NB4 (cell line): ENCODE measurements around the gene SH3GL1.

ENCODE experiments used
- DNase-seq: peaks from one replicate; pipeline ENCODE4 v3.0.0; 2010; ENCODE audit warnings: low read depth
- H3K4me3 ChIP-seq: one replicate; pipeline ENCODE4 v1.5.1; 2011; ENCODE audit warnings: mild to moderate bottlenecking, low read depth, low read length, moderate library complexity
- MYC ChIP-seq: IDR thresholded peaks from 2 replicates; pipeline ENCODE4 v1.6.1; 2011; ENCODE audit warnings: low read depth, low read length
- POLR2A ChIP-seq: IDR thresholded peaks from 2 replicates; pipeline ENCODE4 v1.6.1; 2011; ENCODE audit warnings: mild to moderate bottlenecking; ENCODE audit not compliant: insufficient read length; ENCODE audit errors: extremely low read depth
- TF ChIP-seq, protein P1 (sequence below): IDR thresholded peaks from 2 replicates; pipeline ENCODE4 v1.6.1; 2011; ENCODE audit warnings: low read depth, low read length
- TF ChIP-seq, protein P2 (sequence below): IDR thresholded peaks from one replicate; pipeline ENCODE4 v1.5.1; 2012; ENCODE audit warnings: low read depth, low read length

The SH3GL1 gene

DNA sequence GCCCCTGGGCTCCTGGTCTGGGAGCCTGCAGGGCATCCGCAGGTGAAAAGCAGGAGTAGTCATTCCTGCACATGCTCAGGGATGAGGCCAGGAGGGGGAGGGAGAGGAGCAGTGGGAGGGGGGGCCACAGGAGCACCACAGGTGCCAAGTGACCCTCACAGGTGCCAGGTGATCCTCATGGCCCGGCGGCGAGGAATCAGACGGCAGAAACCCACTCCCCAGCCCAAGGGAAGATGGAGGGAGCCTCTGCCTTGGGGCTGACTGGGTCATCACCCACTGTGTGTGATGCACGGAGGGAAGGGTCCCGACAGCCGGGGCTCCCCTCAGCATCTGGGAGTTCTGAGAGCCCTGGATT, 27.4 kb downstream of the SH3GL1 start:
- no peak for DNase-seq
- TF ChIP-seq POLR2A = no peak
- TF ChIP-seq, protein P1, sequence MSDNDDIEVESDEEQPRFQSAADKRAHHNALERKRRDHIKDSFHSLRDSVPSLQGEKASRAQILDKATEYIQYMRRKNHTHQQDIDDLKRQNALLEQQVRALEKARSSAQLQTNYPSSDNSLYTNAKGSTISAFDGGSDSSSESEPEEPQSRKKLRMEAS = no peak
- TF ChIP-seq, protein P2, sequence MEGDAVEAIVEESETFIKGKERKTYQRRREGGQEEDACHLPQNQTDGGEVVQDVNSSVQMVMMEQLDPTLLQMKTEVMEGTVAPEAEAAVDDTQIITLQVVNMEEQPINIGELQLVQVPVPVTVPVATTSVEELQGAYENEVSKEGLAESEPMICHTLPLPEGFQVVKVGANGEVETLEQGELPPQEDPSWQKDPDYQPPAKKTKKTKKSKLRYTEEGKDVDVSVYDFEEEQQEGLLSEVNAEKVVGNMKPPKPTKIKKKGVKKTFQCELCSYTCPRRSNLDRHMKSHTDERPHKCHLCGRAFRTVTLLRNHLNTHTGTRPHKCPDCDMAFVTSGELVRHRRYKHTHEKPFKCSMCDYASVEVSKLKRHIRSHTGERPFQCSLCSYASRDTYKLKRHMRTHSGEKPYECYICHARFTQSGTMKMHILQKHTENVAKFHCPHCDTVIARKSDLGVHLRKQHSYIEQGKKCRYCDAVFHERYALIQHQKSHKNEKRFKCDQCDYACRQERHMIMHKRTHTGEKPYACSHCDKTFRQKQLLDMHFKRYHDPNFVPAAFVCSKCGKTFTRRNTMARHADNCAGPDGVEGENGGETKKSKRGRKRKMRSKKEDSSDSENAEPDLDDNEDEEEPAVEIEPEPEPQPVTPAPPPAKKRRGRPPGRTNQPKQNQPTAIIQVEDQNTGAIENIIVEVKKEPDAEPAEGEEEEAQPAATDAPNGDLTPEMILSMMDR = no peak
- TF ChIP-seq MYC = no peak
- no peak overlapping the region for H3K4me3 ChIP-seq

DNA sequence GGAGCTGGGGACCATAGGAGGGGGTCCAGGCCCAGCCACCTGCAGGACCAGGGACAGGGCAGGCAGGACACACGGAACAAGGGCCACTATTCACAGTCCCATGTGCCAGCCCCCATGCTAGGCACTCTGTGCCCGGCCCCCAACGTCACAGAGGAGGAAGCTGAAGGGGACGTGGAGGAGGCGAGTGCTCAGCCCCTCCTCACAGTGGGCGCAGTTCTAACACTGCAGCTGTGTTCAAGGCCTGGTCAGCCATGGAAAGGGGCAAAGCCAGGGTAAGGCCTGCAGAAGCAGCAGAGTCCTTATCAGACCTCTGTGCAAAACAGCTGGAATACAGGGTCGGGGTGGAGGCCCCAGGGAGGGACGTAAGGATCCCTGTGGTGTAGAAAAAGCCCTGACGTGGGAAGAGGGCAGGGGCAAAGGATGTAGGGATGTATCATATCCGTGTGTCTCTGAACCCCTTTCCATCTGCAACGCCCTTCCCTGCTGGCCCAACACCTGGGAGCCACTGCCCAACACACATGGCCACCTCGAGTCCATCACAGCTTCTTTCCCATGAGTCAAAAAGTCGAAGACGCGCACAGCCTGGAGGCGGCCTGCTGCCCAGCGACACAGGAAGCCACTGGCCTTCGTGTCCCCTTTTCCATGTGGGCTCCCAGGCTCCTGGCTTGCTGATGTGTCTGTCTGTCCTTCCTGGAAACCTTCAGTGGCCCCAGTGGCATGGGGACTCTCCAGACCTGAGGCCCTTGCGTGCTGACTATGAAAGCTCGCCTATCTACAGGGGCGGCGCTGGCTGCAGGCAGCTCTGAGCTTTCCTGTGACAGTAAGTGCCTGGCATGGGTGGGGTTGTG, 28.0 kb downstream of the SH3GL1 start:
- H3K4me3 ChIP-seq = no peak overlapping the region
- TF ChIP-seq MYC (no peak), POLR2A (no peak)
- TF ChIP-seq, protein P2 = no peak
- TF ChIP-seq, protein P1 = no peak
- no peak for DNase-seq

DNA sequence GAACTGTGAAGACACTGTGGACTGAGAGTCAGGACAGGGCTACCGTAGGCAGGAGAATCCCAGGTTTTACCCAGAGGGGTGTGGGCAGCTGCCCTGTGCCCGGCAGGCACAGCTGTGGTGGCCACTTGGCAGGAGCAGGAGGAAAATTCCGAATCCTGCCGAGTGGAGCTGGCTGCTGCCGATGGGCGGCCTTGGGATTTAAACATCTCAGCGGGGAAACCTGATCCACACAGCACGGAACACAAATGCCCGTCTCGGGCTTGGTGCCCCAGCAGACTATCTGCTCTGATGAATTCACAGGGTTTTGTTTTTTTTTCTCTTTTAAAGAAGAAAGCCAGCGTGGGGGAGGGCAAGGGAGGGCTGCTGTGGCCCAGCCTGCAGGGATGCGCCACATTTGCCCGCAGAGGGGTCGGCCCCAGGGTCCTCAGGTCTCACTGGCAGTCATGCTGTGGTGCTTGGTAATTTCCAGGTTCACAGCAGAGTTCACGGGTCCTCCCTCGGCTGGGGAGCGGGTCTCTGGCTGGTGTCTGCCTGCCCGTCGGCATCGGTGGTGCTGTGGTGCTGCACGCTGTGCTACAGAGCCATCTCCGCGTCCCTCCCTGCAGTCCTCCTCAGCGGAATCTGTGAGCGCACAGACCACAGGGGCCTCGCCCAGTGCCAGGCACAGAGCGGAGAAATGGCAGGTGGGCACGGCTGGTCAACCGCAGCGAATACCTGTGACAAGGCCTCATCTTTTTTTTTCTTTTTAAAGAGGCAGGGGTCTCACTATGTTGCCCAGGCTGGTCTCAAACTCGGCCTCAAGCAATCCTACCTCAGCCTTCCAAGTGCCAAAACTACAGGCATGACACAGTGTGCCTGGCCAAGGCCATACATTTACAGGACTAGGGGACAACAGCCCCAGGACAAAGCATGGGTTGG, 28.8 kb downstream of the SH3GL1 start:
- no peak for DNase-seq
- TF ChIP-seq POLR2A (no peak), MYC (no peak)
- TF ChIP-seq, protein P2 = no peak
- TF ChIP-seq, protein P1 = no peak
- H3K4me3 ChIP-seq = no peak overlapping the region

DNA sequence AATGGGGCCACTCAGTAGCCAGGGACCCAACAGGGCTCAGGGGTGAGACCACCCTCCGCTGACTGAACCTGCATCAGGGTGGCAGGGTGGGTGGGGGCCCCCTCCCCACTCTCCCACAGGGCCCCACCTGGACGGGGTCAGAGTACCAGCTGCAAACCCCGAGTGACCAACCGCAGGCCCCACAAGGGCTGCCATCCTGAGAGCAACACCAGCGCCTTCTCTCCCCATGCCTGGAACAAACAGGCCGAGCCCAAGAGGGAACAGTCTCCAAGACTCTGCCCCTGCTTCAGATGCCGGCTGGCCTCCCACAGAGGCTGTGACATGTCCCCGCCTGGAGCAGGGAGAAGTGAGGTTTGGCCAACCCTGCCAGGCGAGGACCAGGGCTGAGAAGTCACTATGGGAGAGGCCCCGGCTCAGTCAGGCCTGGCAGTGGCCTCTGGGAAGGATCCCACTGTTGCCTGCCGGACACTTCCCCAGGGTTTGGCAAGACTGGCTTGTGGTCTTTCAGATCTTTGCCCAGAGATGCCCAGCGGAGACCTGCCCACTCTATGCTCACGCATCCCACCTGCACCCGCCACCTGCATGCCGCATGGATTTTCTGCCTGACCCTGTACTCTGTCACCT, 29.8 kb downstream of the SH3GL1 start:
- no peak for DNase-seq
- TF ChIP-seq, protein P1 = no peak
- no peak for TF ChIP-seq POLR2A
- TF ChIP-seq, protein P2 = no peak
- no peak for TF ChIP-seq MYC
- no peak overlapping the region for H3K4me3 ChIP-seq

DNA sequence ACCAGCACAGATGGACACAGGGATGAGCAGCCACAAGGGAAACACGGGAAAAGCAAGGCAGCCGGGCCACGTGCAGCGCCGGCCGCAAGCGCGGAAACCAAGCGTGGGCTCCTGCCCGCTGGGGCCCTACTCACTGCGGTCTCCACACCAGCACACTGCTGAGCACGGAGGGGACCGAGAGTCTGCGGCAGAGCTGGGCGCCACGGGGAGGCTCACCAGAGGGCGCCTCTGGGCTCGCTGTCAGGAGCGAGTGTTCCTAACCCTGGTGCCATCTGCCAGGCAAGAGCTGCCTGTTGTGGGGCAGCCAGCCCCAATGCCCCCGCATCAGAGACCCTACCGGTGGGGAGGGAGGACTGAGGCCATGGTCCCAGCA, 30.5 kb downstream of the SH3GL1 start:
- no peak overlapping the region for H3K4me3 ChIP-seq
- no peak for DNase-seq
- TF ChIP-seq, protein P1 = no peak
- TF ChIP-seq, protein P2 = peak; percentile 3
- TF ChIP-seq MYC (no peak), POLR2A (no peak)
